Loucy (cell line): ENCODE measurements around the gene ZNF521.
A peak's percentile ranks its signal among the peaks of the same experiment; 100 is the strongest.

Experiments
- H2AFZ ChIP-seq: fragments of 200-600 bp; sonication (generic); 2 replicates; pipeline ENCODE4 v1.6.0; 2016; ENCODE audit warnings: antibody characterized with exemption, mild to moderate bottlenecking, low read length, moderate library complexity
- H3F3A ChIP-seq: fragments of 200-600 bp; 2 replicates; pipeline ENCODE4 v1.6.0; 2016; ENCODE audit warnings: antibody characterized with exemption, low read depth, mild to moderate bottlenecking
- H3K27me3 ChIP-seq: fragments of 200-600 bp; sonication (generic); 2 replicates; pipeline ENCODE4 v1.6.1; 2014; ENCODE audit warnings: low read length, mild to moderate bottlenecking; ENCODE audit not compliant: insufficient read depth, poor library complexity, severe bottlenecking
- H3K36me3 ChIP-seq: fragments of 200-600 bp; sonication (generic); 2 replicates; pipeline ENCODE4 v1.6.1; 2016; ENCODE audit warnings: low read length; ENCODE audit not compliant: insufficient read depth
- H3K4me1 ChIP-seq: fragments of 200-600 bp; sonication (generic); 2 replicates; pipeline ENCODE4 v1.5.1; 2014; ENCODE audit warnings: low read length, mild to moderate bottlenecking; ENCODE audit not compliant: insufficient read depth, poor library complexity, severe bottlenecking
- H3K4me2 ChIP-seq: fragments of 200-600 bp; sonication (generic); 2 replicates; pipeline ENCODE4 v1.6.0; 2014; ENCODE audit warnings: antibody characterized with exemption, low read length, low read depth, mild to moderate bottlenecking; ENCODE audit not compliant: poor library complexity, severe bottlenecking
- H3K4me3 ChIP-seq: fragments of 200-600 bp; sonication (generic); 2 replicates; pipeline ENCODE4 v1.5.1; 2014; ENCODE audit warnings: low read length, mild to moderate bottlenecking, mixed read lengths; ENCODE audit not compliant: poor library complexity, severe bottlenecking
- H3K79me2 ChIP-seq: fragments of 200-600 bp; sonication (generic); 2 replicates; pipeline ENCODE4 v1.6.1; 2014; ENCODE audit warnings: low read length; ENCODE audit not compliant: insufficient read depth
- H3K9ac ChIP-seq: fragments of 200-600 bp; sonication (generic); 2 replicates; pipeline ENCODE4 v1.6.0; 2014; ENCODE audit warnings: mild to moderate bottlenecking, low read depth, low read length, moderate library complexity; ENCODE audit not compliant: poor library complexity, severe bottlenecking
- H3K9me2 ChIP-seq: fragments of 200-600 bp; sonication (generic); replicated peaks from 2 replicates; pipeline ENCODE4 v1.6.1; 2016; ENCODE audit warnings: low read depth, low read length, mixed read lengths
- H3K9me3 ChIP-seq: fragments of 200-600 bp; sonication (generic); 2 replicates; pipeline ENCODE4 v1.6.1; 2014; ENCODE audit warnings: mild to moderate bottlenecking, antibody characterized with exemption, low read length, low read depth; ENCODE audit not compliant: insufficient read depth
- H4K20me1 ChIP-seq: fragments of 200-600 bp; sonication (generic); 2 replicates; pipeline ENCODE4 v1.6.0; 2014; ENCODE audit warnings: antibody characterized with exemption, low read length, mild to moderate bottlenecking; ENCODE audit not compliant: insufficient read depth, poor library complexity, severe bottlenecking
- EZH2phosphoT487 ChIP-seq: fragments of 200-600 bp; IDR thresholded peaks from 2 replicates; pipeline ENCODE4 v1.6.1; 2018; ENCODE audit warnings: antibody characterized with exemption, mild to moderate bottlenecking, moderate library complexity, borderline replicate concordance
- TF ChIP-seq, protein P1 (sequence below): fragments of 200-600 bp; sonication (generic); conservative IDR thresholded peaks from 2 replicates; pipeline ENCODE4 v1.5.1; 2014; ENCODE audit warnings: mild to moderate bottlenecking, antibody characterized with exemption, low read length

Gene ZNF521

DNA sequence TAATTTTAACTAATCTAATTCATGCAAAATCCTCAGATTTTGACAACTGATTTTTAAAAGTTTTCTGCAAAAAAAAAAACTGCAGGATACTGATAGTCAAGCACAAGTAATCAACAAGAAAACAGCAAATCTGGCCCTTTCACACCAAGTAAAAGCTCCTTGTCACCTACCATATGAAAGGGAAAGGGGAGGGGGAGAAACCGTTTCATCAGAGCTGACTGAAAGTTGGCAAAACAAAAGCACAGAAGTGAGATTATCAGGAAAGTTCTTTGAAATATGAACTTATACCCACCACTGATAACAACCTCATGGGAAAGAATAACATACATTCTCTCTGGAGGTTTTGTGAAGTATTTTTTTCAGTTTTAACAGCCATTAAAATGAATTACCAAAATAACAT lies 38.7 kb downstream of the ZNF521 start:
- Histone ChIP-seq H3K9me3 (no peaks in the 10 kb centered on the region), H3K4me1 (peaks cover 36% of the 10 kb centered on the region), H3K9ac (no peak overlapping the region), H3K4me3 (no peak overlapping the region), H2AFZ (no peak overlapping the region), H3K9me2 (no peaks in the 10 kb centered on the region), H3K79me2 (peaks cover 19% of the 10 kb centered on the region), H3F3A (no peaks in the 10 kb centered on the region), H3K36me3 (peaks cover 23% of the 10 kb centered on the region), H3K27me3 (no peaks in the 10 kb centered on the region), H4K20me1 (no peaks in the 10 kb centered on the region), H3K4me2 (no peak overlapping the region)
- no peak for TF ChIP-seq EZH2phosphoT487
- TF ChIP-seq, protein P1, sequence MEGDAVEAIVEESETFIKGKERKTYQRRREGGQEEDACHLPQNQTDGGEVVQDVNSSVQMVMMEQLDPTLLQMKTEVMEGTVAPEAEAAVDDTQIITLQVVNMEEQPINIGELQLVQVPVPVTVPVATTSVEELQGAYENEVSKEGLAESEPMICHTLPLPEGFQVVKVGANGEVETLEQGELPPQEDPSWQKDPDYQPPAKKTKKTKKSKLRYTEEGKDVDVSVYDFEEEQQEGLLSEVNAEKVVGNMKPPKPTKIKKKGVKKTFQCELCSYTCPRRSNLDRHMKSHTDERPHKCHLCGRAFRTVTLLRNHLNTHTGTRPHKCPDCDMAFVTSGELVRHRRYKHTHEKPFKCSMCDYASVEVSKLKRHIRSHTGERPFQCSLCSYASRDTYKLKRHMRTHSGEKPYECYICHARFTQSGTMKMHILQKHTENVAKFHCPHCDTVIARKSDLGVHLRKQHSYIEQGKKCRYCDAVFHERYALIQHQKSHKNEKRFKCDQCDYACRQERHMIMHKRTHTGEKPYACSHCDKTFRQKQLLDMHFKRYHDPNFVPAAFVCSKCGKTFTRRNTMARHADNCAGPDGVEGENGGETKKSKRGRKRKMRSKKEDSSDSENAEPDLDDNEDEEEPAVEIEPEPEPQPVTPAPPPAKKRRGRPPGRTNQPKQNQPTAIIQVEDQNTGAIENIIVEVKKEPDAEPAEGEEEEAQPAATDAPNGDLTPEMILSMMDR: no peak

DNA sequence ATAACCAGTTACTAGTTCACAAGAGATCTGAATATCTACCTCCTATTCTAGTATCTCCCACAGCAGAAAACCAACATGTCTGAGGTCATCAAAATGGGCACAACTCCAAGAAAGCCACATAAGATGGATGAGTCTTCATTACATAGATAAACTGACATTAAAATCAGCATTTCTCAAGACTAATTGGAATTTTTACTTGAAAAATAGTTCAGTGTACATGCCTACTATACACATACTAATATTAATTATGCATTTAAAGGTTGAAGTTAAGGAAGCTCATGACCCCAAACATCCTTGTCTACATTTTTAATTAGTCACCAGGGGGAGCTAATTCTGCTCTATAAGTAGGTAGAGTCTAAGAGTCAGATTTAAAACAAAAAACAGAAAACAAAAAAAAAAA lies 41.9 kb downstream of the ZNF521 start:
- peaks cover 29% of the 10 kb centered on the region for H3K79me2 ChIP-seq
- no peaks in the 10 kb centered on the region for H3F3A ChIP-seq
- no peak overlapping the region for H2AFZ ChIP-seq
- H4K20me1 ChIP-seq: no peaks in the 10 kb centered on the region
- TF ChIP-seq EZH2phosphoT487: no peak
- TF ChIP-seq, protein P1: peak; percentile 77
- no peaks in the 10 kb centered on the region for H3K9me3 ChIP-seq
- H3K9ac ChIP-seq: no peak overlapping the region
- no peaks in the 10 kb centered on the region for H3K27me3 ChIP-seq
- H3K4me3 ChIP-seq: no peak overlapping the region
- H3K9me2 ChIP-seq: no peaks in the 10 kb centered on the region
- peaks cover 2% of the 10 kb centered on the region; the same call in 1 of the 2 replicates for H3K36me3 ChIP-seq
- peaks cover 51% of the 10 kb centered on the region for H3K4me1 ChIP-seq
- H3K4me2 ChIP-seq: no peak overlapping the region

DNA sequence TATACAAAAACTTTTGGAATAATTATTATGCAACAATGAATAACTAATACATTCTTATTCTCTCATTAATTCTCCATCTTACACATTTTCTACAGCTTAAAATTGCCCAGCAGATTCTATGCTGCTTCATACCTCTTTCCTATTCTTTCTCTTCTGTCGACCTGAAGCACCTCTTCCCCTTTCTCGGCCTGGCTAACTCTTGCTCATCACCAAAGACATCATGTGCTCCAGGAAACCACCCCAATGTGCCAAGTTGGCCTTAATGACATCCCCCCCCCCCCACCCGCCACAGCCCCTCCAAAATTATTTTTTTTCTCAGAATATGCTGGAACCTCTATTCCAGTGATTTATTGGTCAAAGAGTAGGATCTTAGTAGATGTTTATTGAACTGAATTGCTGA lies 43.6 kb downstream of the ZNF521 start:
- TF ChIP-seq, protein P1: no peak
- TF ChIP-seq EZH2phosphoT487: no peak
- Histone ChIP-seq H3K4me2 (no peak overlapping the region), H3K9me2 (no peaks in the 10 kb centered on the region), H3K9ac (no peak overlapping the region), H3K9me3 (no peaks in the 10 kb centered on the region), H3K27me3 (no peaks in the 10 kb centered on the region), H3F3A (no peaks in the 10 kb centered on the region), H3K79me2 (peaks cover 24% of the 10 kb centered on the region; the same call in 1 of the 2 replicates), H3K4me1 (peaks cover 46% of the 10 kb centered on the region), H2AFZ (no peak overlapping the region), H3K36me3 (no peaks in the 10 kb centered on the region), H3K4me3 (no peak overlapping the region), H4K20me1 (no peaks in the 10 kb centered on the region)
